Activated CD8-positive, alpha-beta memory T cell treated with anti-CD3 and anti-CD28 coated beads, Interleukin-2, amount 50 U/mL, for 24 hours (primary cell): ENCODE measurements around the gene ACSL1.

Experiments used
- DNase-seq: peaks from one replicate; pipeline ENCODE4 v3.0.0-alpha.2; 2020; ENCODE audit errors: extremely low read depth

The ACSL1 gene

GRCh38 chr4:184719407-184719806 is 106.4 kb downstream of the ACSL1 start:
- no peak for DNase-seq

- no peak for DNase-seq
These were observed 110.2 kb downstream of the ACSL1 start for GRCh38 chr4:184715526-184715925.

- DNase-seq = no peak
These were observed 111.9 kb downstream of the ACSL1 start for GRCh38 chr4:184713887-184714286.

- DNase-seq = no peak
These were observed 113.4 kb downstream of the ACSL1 start for GRCh38 chr4:184712322-184712721.

- DNase-seq = no peak
These were observed 119.3 kb downstream of the ACSL1 start for GRCh38 chr4:184706453-184706852.

- no peak for DNase-seq
These were observed 120.1 kb downstream of the ACSL1 start for GRCh38 chr4:184705692-184706091.
